GF-D8 (cell line): Measurements from ENCODE around the gene PIGQ.

Experiments used
- DNase-seq: peaks from one replicate; lab custom pipeline; 2025; lab: John Stamatoyannopoulos, UW

PIGQ gene

GRCh38 chr16:628321-629061, 58.7 kb downstream of the PIGQ start:
- DNase-seq, result no peak

GRCh38 chr16:629185-629832, 59.5 kb downstream of the PIGQ start:
- DNase-seq, result no peak

GRCh38 chr16:629833-630248, 60.1 kb downstream of the PIGQ start:
- DNase-seq, result no peak

- no peak for DNase-seq
These were observed 60.6 kb downstream of the PIGQ start for GRCh38 chr16:630249-630814.

GRCh38 chr16:630815-631405, 61.1 kb downstream of the PIGQ start, which contains the start of gene WFIKKN1:
WFIKKN1 (plus strand) TSS chr16:630985; CDS start chr16:631254, 269 bp downstream.
- no peak for DNase-seq

- no peak for DNase-seq
These were observed 62.1 kb downstream of the PIGQ start for GRCh38 chr16:631808-632358.

- no peak for DNase-seq
These were observed 62.9 kb downstream of the PIGQ start for GRCh38 chr16:632486-633335.

- no peak for DNase-seq
These were observed 63.7 kb downstream of the PIGQ start for GRCh38 chr16:633336-634050.
